ENCODE results near the gene SNAP29.

- TF ChIP-seq ATF3 (IDR thresholded peaks at IDR 0.05) (no peak), CTCF (IDR thresholded peaks at IDR 0.05; ENCODE audit: low read depth, low read length, missing input control) (no peak), REST (IDR thresholded peaks at IDR 0.05) (no peak), RAD21 (IDR thresholded peaks at IDR 0.05) (no peak), JUND (IDR thresholded peaks at IDR 0.05) (no peak), MAX (IDR thresholded peaks at IDR 0.05) (no peak), TAF1 (conservative IDR thresholded peaks at IDR 0.05) (no peak), HNF4G (IDR thresholded peaks at IDR 0.05) (no peak), YY1 (IDR thresholded peaks at IDR 0.05) (no peak), EGR1 (IDR thresholded peaks at IDR 0.05; ENCODE audit: low read depth in 2 of 2) (no peak), SP1 (IDR thresholded peaks at IDR 0.05) (no peak), FOXA1 (IDR thresholded peaks at IDR 0.05) (no peak)
Observed at GRCh38 chr22:20887375-20887774, 28.6 kb downstream of the SNAP29 start.

All from liver (tissue), 3 donors.